RWPE2 (cell line): ENCODE results near the gene COMMD8.

Source experiments
- ATAC-seq: fragments of 200-7000 bp; cut with Tn5 transposase; 3 replicates; pipeline ENCODE4 v1.9.1; 2021; ENCODE audit warnings: low read depth
- DNase-seq: peaks from one replicate; pipeline ENCODE4 v3.0.0-alpha.2; 2020; ENCODE audit warnings: low spot score
- H3K27ac ChIP-seq: fragments of 450-650 bp; 2 replicates; pipeline ENCODE4 v1.5.1; 2017; ENCODE audit warnings: mild to moderate bottlenecking; ENCODE audit not compliant: poor library complexity, severe bottlenecking
- H3K27me3 ChIP-seq: fragments of 250-450 bp; sonication (Bioruptor Pico); 2 replicates; pipeline ENCODE4 v1.5.1; 2021; ENCODE audit warnings: mild to moderate bottlenecking, moderate library complexity; ENCODE audit not compliant: insufficient read depth, poor library complexity, severe bottlenecking
- H3K36me3 ChIP-seq: fragments of 250-450 bp; sonication (Bioruptor Pico); 2 replicates; pipeline ENCODE4 v1.5.1; 2020; ENCODE audit warnings: low read depth, mild to moderate bottlenecking, moderate library complexity
- H3K4me1 ChIP-seq: fragments of 250-450 bp; sonication (Bioruptor Pico); 2 replicates; pipeline ENCODE4 v1.5.1; 2021; ENCODE audit warnings: mild to moderate bottlenecking, moderate library complexity; ENCODE audit not compliant: insufficient read depth, poor library complexity, severe bottlenecking
- H3K4me3 ChIP-seq: fragments of 250-450 bp; sonication (Bioruptor Pico); 2 replicates; pipeline ENCODE4 v1.5.1; 2021; ENCODE audit warnings: mild to moderate bottlenecking, moderate library complexity; ENCODE audit not compliant: severe bottlenecking
- H3K9me3 ChIP-seq: fragments of 250-450 bp; sonication (Bioruptor Pico); 2 replicates; pipeline ENCODE4 v1.5.1; 2021; ENCODE audit warnings: mild to moderate bottlenecking, moderate library complexity; ENCODE audit not compliant: severe bottlenecking
- CTCF ChIP-seq: fragments of 450-650 bp; IDR thresholded peaks from one replicate; pipeline ENCODE4 v1.5.1; 2017; ENCODE audit warnings: mild to moderate bottlenecking, moderate library complexity; ENCODE audit not compliant: poor library complexity, severe bottlenecking

Gene COMMD8

DNA sequence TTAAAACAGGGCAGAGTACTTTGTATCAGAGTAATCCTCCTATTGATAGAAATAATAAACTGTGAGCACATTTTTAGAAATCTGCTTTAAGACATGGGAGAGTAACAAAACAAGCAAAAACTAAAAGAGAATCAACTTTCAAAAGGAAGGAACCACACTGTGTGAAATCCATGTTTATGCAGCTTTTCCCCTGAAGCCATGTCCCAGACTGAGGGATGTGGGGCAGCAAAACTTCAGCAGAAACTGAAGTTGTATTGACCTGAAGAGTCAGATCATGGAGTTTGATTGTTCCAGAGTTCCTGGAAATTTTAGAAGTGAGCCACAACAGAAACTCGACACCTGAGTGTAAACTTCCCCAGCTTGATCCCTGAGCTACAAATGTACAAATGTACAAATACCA, 53.2 kb downstream of the COMMD8 start:
- H3K9me3 ChIP-seq = no peaks in the 10 kb centered on the region
- peaks cover 21% of the 10 kb centered on the region for H3K27me3 ChIP-seq
- no peaks in the 10 kb centered on the region for H3K4me1 ChIP-seq
- no peak for DNase-seq
- no peak for ATAC-seq
- no peaks in the 10 kb centered on the region for H3K36me3 ChIP-seq
- no peak for TF ChIP-seq CTCF
- H3K4me3 ChIP-seq = no peak overlapping the region
- no peak overlapping the region for H3K27ac ChIP-seq

- Histone ChIP-seq H3K4me1 (no peaks in the 10 kb centered on the region), H3K36me3 (no peaks in the 10 kb centered on the region), H3K9me3 (no peaks in the 10 kb centered on the region), H3K4me3 (no peak overlapping the region), H3K27ac (no peak overlapping the region), H3K27me3 (peaks cover 26% of the 10 kb centered on the region)
- no peak for TF ChIP-seq CTCF
- ATAC-seq (no peak), DNase-seq (no peak)
These were observed 57.1 kb downstream of the COMMD8 start for GRCh38 chr4:47406408-47406807.
